H9 (cell line): ENCODE measurements around the gene CDC6. TPM values are rescaled to one million over a fixed set of nuclear protein-coding genes. Genes with fewer than 3 reads are reported as not detected.

Experiments
- DNase-seq: peaks from one replicate; pipeline ENCODE4 v3.0.0-alpha.2; 2017
- H2AFZ ChIP-seq: one replicate; pipeline ENCODE4 v1.6.1; 2013; ENCODE audit warnings: mild to moderate bottlenecking, low read length, control low read depth, moderate library complexity
- H2AK5ac ChIP-seq: 2 replicates; pipeline ENCODE4 v1.6.1; 2013; ENCODE audit warnings: low read length, control low read depth, mixed read lengths; ENCODE audit not compliant: insufficient read length
- H2BK120ac ChIP-seq: one replicate; pipeline ENCODE4 v1.6.1; 2013; ENCODE audit warnings: low read depth, mild to moderate bottlenecking, low read length, control low read depth, inconsistent platforms; ENCODE audit not compliant: poor library complexity, severe bottlenecking
- H2BK12ac ChIP-seq: 2 replicates; pipeline ENCODE4 v1.6.1; 2013; ENCODE audit warnings: low read length, control low read depth, mixed read lengths, low read depth; ENCODE audit not compliant: insufficient read length
- H2BK15ac ChIP-seq: 2 replicates; pipeline ENCODE4 v1.6.1; 2013; ENCODE audit warnings: low read depth, low read length, control low read depth
- H2BK20ac ChIP-seq: one replicate; pipeline ENCODE4 v1.6.1; 2013; ENCODE audit warnings: low read depth, mild to moderate bottlenecking, low read length, control low read depth, inconsistent platforms; ENCODE audit not compliant: poor library complexity, severe bottlenecking
- H2BK5ac ChIP-seq: 2 replicates; pipeline ENCODE4 v1.6.1; 2013; ENCODE audit warnings: low read length, control low read depth, mixed read lengths; ENCODE audit not compliant: insufficient read length
- H3K14ac ChIP-seq: 2 replicates; pipeline ENCODE4 v1.6.1; 2013; ENCODE audit warnings: low read length, control low read depth; ENCODE audit not compliant: insufficient read depth
- H3K18ac ChIP-seq: 2 replicates; pipeline ENCODE4 v1.6.1; 2013; ENCODE audit warnings: low read depth, mild to moderate bottlenecking, mixed read lengths, low read length, control low read depth; ENCODE audit not compliant: insufficient read length
- H3K23ac ChIP-seq: 2 replicates; pipeline ENCODE4 v1.6.1; 2013; ENCODE audit warnings: low read length, control low read depth, mixed read lengths, low read depth; ENCODE audit not compliant: insufficient read length
- H3K23me2 ChIP-seq: 2 replicates; pipeline ENCODE4 v1.6.1; 2013; ENCODE audit warnings: low read depth, mild to moderate bottlenecking, mixed read lengths, low read length, control low read depth; ENCODE audit not compliant: insufficient read length, poor library complexity, severe bottlenecking
- H3K27ac ChIP-seq: 2 replicates; pipeline ENCODE4 v1.5.1; 2013; ENCODE audit warnings: low read length, control low read depth, mixed read lengths, low read depth; ENCODE audit not compliant: insufficient read length
- H3K27me3 ChIP-seq: 2 replicates; pipeline ENCODE4 v1.6.1; 2013; ENCODE audit warnings: low read length, control low read depth, inconsistent platforms; ENCODE audit not compliant: insufficient read depth
- H3K4ac ChIP-seq: 2 replicates; pipeline ENCODE4 v1.6.1; 2013; ENCODE audit warnings: low read depth, mild to moderate bottlenecking, control low read depth, inconsistent platforms, low read length, moderate library complexity
- H3K4me1 ChIP-seq: 2 replicates; pipeline ENCODE4 v1.6.1; 2013; ENCODE audit warnings: low read length, control low read depth, inconsistent platforms; ENCODE audit not compliant: insufficient read depth
- H3K4me2 ChIP-seq: 2 replicates; pipeline ENCODE4 v1.6.1; 2013; ENCODE audit warnings: low read length, control low read depth, mixed read lengths; ENCODE audit not compliant: insufficient read length, insufficient read depth
- H3K56ac ChIP-seq: 2 replicates; pipeline ENCODE4 v1.6.1; 2013; ENCODE audit warnings: low read depth, mild to moderate bottlenecking, mixed read lengths, low read length, control low read depth; ENCODE audit not compliant: insufficient read length
- H3K79me1 ChIP-seq: 2 replicates; pipeline ENCODE4 v1.6.1; 2013; ENCODE audit warnings: low read depth, mild to moderate bottlenecking, moderate library complexity, low read length, control low read depth, inconsistent platforms; ENCODE audit not compliant: insufficient read depth, poor library complexity, severe bottlenecking
- H3K79me2 ChIP-seq: 2 replicates; pipeline ENCODE4 v1.6.1; 2013; ENCODE audit warnings: low read length, control low read depth, inconsistent platforms; ENCODE audit not compliant: insufficient read depth
- H3K9ac ChIP-seq: 2 replicates; pipeline ENCODE4 v1.6.1; 2013; ENCODE audit warnings: low read length, control low read depth, mixed read lengths; ENCODE audit not compliant: insufficient read length; ENCODE audit errors: extremely low read depth
- H3K9me3 ChIP-seq: one replicate; pipeline ENCODE4 v1.6.1; 2013; ENCODE audit warnings: low read depth, low read length, inconsistent platforms; ENCODE audit not compliant: control insufficient read depth
- H3T11ph ChIP-seq: one replicate; pipeline ENCODE4 v1.6.1; 2013; ENCODE audit warnings: mild to moderate bottlenecking, low read length, control low read depth, inconsistent platforms
- H4K20me1 ChIP-seq: one replicate; pipeline ENCODE4 v1.6.1; 2013; ENCODE audit not compliant: control insufficient read depth, insufficient read length, insufficient read depth
- H4K5ac ChIP-seq: 2 replicates; pipeline ENCODE4 v1.6.1; 2013; ENCODE audit warnings: low read depth, mild to moderate bottlenecking, mixed read lengths, low read length, control low read depth; ENCODE audit not compliant: insufficient read length
- H4K8ac ChIP-seq: replicated peaks from 2 replicates; pipeline ENCODE4 v1.6.1; 2013; ENCODE audit warnings: low read length, control low read depth, mixed read lengths, low read depth; ENCODE audit not compliant: insufficient read length
- H4K91ac ChIP-seq: 2 replicates; pipeline ENCODE4 v1.6.1; 2013; ENCODE audit warnings: low read depth, mild to moderate bottlenecking, moderate library complexity, mixed read lengths, low read length, control low read depth; ENCODE audit not compliant: insufficient read length
- H3K27ac Mint-ChIP-seq, 3 experiments: 2 replicates in 2 of 3; 3 replicates in 1 of 3; pipeline ENCODE4 v1.8.0; 2020 to 2021; ENCODE audit warnings: mixed read lengths in 3 of 3, mild to moderate bottlenecking in 1 of 3, moderate library complexity in 1 of 3
- H3K27me3 Mint-ChIP-seq: 2 replicates; pipeline ENCODE4 v1.8.0; 2021; ENCODE audit warnings: low read depth, mild to moderate bottlenecking, moderate library complexity, mixed read lengths
- H3K36me3 Mint-ChIP-seq, 3 experiments: 2 replicates in 2 of 3; 3 replicates in 1 of 3; pipeline ENCODE4 v1.8.0; 2020 to 2021; ENCODE audit warnings: low read depth in 3 of 3, mixed read lengths in 3 of 3; ENCODE audit not compliant: insufficient read depth in 1 of 3
- H3K4me1 Mint-ChIP-seq, 2 experiments: 2 replicates each; pipeline ENCODE4 v1.8.0; 2020; ENCODE audit warnings: mixed read lengths in 2 of 2
- H3K4me3 Mint-ChIP-seq, 2 experiments: 2 replicates in 1 of 2; 3 replicates in 1 of 2; pipeline ENCODE4 v1.8.0; 2020 to 2021; ENCODE audit warnings: mild to moderate bottlenecking in 2 of 2, mixed read lengths in 2 of 2, moderate library complexity in 1 of 2
- H3K9me3 Mint-ChIP-seq, 2 experiments: 2 replicates in 1 of 2; 3 replicates in 1 of 2; pipeline ENCODE4 v1.8.0; 2020; ENCODE audit warnings: mild to moderate bottlenecking in 2 of 2, mixed read lengths in 2 of 2, moderate library complexity in 1 of 2
- WGBS: extraction: QIAGEN DNeasy Blood & Tissue Kit; methylation state at CpG from one replicate; pipeline ENCODE4 v1.1.7; 2013; ENCODE audit warnings: missing lambda C conversion rate, low lambda C conversion rate, mixed read lengths; ENCODE audit not compliant: insufficient read length; ENCODE audit errors: extremely low coverage; 5-methylcytosine and 5-hydroxymethylcytosine counted together
- total RNA-seq: library from RNA; stranded (reverse); gene quantifications from 2 replicates; pipeline ENCODE4 v1.2.1, GENCODE V29; 2021
- TF ChIP-seq, protein P1 (sequence below): fragments of 200-600 bp; sonication (generic); conservative IDR thresholded peaks from 3 replicates; pipeline ENCODE4 v1.8.0; 2021; ENCODE audit warnings: antibody characterized with exemption, mild to moderate bottlenecking

The CDC6 gene
- total RNA-seq, 1 experiment from 2014 or later, result 131 TPM

DNA sequence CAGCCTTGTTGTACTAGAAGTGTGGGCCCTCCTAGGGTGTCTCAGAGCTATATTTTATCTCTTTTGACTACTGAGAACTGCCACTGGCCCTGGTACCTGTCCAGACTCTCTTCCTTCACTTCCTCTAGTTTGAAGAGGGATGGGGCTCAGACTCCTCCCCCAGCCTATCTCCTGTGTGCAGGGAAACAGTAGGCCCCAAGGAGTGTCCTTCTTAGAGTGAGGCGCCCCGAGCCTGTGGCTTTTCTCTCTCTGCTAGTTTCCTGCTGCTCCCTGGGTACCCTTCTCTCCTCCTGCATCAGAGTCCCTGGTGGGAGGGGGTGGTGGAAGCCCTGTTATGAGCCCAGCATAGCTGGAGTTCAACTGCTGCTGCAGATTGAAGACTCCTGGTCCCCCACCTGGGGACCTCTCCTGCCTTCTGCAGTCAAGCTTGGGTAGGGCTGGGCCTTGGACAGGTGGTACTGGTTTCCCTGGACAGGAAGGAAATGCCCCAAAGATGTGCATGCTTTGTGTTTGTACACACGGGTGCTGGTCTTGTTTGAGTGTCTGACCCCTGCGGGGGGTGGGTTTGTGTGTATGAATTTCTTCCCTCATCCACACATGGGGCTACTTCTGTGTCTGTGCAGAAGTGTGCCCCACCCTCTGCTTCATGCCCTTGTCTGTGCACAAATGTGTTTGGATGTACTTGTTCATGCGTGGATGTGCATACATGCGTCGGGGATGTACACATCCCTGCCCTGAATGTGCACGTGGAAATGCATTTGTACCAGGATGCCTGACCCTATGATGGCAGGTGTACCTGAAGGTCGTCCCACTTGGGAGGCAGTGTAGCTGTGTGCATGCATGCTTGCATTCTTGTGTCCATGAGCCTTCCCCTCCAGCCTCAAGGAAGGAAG lies 28.2 kb downstream of the CDC6 start:
- Mint-ChIP-seq H3K4me3 (peak overlapping the region; percentile 77 to 80), H3K36me3 (no peaks in the 10 kb centered on the region; a peak in 1 of 7 replicates), H3K9me3 (no peaks in the 10 kb centered on the region), H3K4me1 (peaks cover 57 to 71% of the 10 kb centered on the region in 2 experiments), H3K27me3 (peaks cover 63% of the 10 kb centered on the region), H3K27ac (no peak overlapping the region)
- no peak overlapping the region for H2BK15ac ChIP-seq
- DNase-seq, result no peak
- no peak overlapping the region for H2BK12ac ChIP-seq
- H3K79me1 ChIP-seq, result no peaks in the 10 kb centered on the region
- H4K8ac ChIP-seq, result no peak overlapping the region
- H3K79me2 ChIP-seq, result no peaks in the 10 kb centered on the region; the same call in 1 of the 2 replicates
- no peak overlapping the region for H2AFZ ChIP-seq
- no CpG with 5 or more reads among the region's 9 CpGs for WGBS
- no peak overlapping the region for H3K27ac ChIP-seq
- H4K20me1 ChIP-seq, result peaks cover 4% of the 10 kb centered on the region
- no peak overlapping the region for H3K4ac ChIP-seq
- no peak overlapping the region for H2AK5ac ChIP-seq
- H2BK5ac ChIP-seq, result no peak overlapping the region
- H3K27me3 ChIP-seq, result peaks cover 5% of the 10 kb centered on the region; the same call in 1 of the 2 replicates
- no peak overlapping the region for H4K91ac ChIP-seq
- no peak overlapping the region for H3K23ac ChIP-seq
- no peak overlapping the region for H2BK120ac ChIP-seq
- peak overlapping the region; percentile 68 for H3K4me2 ChIP-seq
- no peak overlapping the region for H2BK20ac ChIP-seq
- no peak overlapping the region for H4K5ac ChIP-seq
- no peak overlapping the region for H3K56ac ChIP-seq
- H3T11ph ChIP-seq, result no peak overlapping the region
- H3K18ac ChIP-seq, result no peak overlapping the region
- H3K4me1 ChIP-seq, result peaks cover 8% of the 10 kb centered on the region; the same call in 1 of the 2 replicates
- TF ChIP-seq, protein P1, sequence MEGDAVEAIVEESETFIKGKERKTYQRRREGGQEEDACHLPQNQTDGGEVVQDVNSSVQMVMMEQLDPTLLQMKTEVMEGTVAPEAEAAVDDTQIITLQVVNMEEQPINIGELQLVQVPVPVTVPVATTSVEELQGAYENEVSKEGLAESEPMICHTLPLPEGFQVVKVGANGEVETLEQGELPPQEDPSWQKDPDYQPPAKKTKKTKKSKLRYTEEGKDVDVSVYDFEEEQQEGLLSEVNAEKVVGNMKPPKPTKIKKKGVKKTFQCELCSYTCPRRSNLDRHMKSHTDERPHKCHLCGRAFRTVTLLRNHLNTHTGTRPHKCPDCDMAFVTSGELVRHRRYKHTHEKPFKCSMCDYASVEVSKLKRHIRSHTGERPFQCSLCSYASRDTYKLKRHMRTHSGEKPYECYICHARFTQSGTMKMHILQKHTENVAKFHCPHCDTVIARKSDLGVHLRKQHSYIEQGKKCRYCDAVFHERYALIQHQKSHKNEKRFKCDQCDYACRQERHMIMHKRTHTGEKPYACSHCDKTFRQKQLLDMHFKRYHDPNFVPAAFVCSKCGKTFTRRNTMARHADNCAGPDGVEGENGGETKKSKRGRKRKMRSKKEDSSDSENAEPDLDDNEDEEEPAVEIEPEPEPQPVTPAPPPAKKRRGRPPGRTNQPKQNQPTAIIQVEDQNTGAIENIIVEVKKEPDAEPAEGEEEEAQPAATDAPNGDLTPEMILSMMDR, result no peak
- no peaks in the 10 kb centered on the region for H3K9me3 ChIP-seq
- H3K23me2 ChIP-seq, result peaks cover 26% of the 10 kb centered on the region
- peak overlapping the region; percentile 34 for H3K9ac ChIP-seq
- no peak overlapping the region for H3K14ac ChIP-seq
